Activated effector memory CD4-positive, alpha-beta T cell treated with anti-CD3 and anti-CD28 coated beads, Interleukin-2, amount 50 U/mL, for 16 hours (primary cell): Measurements from ENCODE around the gene USP4.
A peak's percentile ranks its signal among the peaks of the same experiment; 100 is the strongest.
"Not testable (repeated sequence)": the region's sequence is repeated elsewhere in the genome, so short reads cannot be mapped to it uniquely, and the experiment has no call there.

Source experiments
- DNase-seq: peaks from one replicate; pipeline ENCODE4 v3.0.0-alpha.2; 2020

The USP4 gene

DNA sequence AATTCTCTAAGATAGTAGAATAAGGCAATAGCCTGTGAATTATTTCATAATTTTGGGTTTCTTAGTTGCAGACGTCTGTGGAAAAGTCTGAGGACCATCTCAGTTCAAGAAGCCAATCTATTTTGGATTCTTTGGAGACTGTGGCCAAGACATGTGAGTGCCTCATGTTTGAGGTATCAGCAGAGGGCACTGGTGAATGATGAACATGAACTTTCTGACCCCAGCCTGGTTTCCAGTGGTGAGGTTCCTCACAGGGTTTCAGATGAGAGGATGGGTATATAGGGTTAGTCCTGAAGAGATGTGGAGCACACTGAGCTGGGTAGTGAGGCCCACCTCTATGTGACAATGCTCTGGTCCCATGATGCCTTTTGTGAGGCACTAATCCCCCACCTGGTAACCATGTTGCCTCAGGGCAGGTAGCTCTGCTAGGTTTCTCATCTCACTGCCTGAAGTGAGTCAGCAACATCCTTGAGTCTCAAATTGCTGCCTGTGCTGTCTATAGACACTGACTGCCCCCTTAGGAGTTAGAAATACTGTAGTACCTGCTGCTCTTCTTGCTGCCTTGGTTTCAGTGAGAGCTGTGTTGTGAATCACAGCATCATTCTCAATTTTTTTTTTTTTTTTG, 95.2 kb downstream of the USP4 start:
- DNase-seq, result peak; percentile 30

DNA sequence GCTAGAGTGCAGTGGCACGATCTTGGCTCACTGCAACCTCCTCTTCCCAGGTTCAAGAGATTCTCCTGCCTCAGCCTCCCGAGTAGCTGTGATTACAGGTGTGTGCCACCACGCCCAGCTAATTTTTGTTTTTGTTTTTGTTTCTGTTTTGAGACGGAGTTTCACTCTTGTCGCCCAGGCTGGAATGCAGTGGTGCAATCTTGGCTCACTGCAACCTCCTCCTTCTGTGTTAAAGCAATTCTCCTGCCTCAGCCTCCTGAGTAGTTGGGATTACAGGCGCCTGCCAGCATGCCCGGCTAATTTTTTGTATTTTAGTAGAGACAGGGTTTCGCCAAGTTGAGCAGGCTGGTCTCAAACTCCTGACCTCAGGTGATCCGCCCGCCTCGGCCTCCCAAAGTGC, 99.8 kb downstream of the USP4 start:
- not testable (repeated sequence) for DNase-seq

DNA sequence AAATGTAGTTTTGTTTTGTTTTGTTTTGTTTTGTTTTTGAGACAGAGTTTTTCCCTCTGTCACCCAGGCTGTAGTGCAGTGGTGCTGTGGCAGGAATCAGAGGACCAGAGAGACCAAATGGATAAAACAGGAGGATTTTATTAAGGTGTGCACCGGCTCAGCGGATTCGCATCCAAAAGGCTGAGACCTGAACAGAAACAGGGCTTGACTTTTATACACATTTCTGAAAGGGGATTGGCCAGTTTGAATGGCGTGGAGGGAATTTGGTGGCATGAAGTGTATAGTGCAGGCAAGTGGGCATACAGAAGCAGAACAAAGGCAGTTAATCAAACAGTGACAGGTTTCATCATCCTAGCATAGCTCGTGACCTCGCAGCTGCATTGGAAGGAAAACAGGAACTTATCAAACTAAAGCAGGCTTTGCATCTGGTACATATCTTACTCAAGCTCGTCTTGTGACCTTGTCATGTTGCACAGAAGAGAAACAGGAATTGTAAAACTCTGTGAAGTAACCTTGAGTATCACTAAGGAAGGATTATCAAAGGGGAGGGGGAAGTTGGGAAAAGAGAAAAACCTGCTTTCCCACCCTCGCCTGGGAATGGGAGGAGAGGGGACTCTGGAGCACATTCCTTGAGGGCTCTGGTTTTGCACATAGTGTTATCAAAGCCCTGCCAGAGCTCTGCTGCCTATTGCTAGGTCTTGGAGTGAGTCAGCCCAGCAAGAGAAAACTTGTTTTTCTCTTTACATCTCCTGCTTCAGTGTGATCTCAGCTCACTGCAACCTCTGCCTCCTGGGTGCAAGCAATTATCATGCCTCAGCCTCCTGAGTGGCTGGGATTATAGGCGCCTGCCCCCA, 101.4 kb downstream of the USP4 start:
- DNase-seq, result no peak

DNA sequence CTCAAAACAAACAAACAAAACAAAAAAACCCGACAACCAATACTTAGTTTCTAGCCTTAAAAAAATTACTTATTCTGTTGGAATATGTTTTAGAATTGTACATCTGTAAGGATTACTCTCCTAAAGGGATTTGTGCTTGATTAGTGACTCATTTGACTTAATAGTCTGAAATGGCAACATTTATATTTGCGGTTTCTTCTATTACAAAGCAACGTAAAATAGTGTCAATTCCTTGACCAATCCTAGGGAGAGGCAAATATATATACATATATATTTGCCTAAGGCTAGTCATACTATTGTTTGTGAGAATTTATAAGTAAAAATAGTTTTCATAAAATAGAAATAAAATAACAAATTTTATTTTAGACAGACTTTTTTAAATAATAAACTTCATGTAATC, 102.5 kb downstream of the USP4 start:
- no peak for DNase-seq

DNA sequence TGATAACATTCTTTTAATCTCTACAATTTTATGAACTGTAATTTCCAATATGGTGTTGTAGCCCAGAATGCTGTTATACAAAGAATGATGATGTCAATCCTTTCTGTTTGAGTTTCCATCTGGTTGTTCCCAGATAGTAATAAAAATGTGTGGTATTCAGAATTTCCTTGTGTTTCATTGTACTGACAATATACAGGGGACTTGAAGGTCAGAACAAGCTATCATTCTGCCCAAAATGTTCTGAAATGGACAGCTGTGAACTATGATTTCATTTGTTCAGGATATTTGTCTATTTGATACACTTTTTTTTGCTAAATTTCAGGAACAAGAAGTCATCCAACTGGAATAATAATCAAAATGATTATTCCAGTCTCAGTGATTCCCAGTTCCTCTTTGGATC, 103.6 kb downstream of the USP4 start:
- DNase-seq, result no peak

DNA sequence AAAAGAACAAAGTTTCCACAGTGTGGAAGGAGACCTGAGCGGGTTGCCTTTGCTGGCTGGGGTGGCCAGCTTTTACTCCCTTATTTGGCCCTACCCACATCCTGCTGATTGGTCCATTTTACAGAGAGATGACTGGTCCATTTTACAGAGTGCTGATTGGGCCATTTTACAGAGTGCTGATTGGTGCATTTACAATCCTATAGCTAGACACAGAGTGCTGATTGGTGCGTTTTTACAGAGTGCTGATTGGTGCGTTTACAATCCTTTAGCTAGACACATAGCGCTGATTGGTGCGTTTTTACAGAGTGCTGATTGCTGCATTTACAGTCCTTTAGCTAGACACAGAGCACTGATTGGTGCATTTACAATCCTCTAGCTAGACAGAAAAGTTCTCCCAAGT, 111.0 kb downstream of the USP4 start:
- not testable (repeated sequence) for DNase-seq
